Breast epithelium (tissue), 3 donors: ENCODE measurements around the gene SPIB.

ENCODE experiments used
- CTCF ChIP-seq, 3 donors: fragments of 450-650 bp; IDR thresholded peaks; one replicate each; pipeline ENCODE4 v1.5.1; 2016 to 2017; ENCODE audit warnings: antibody characterized with exemption in 3 of 3, mild to moderate bottlenecking in 3 of 3, moderate library complexity in 3 of 3
- POLR2A ChIP-seq: fragments of 450-650 bp; IDR thresholded peaks from one replicate; pipeline ENCODE4 v1.6.1; 2016; ENCODE audit warnings: antibody characterized with exemption, mild to moderate bottlenecking, moderate library complexity

GRCh38 chr19:50459638-50460037 is 40.9 kb downstream of the SPIB start:
- TF ChIP-seq POLR2A (no peak), CTCF (IDR thresholded peaks at IDR 0.05) (no peak)
